Gastroesophageal sphincter (tissue), 4 donors: ENCODE data around the gene GLI2. TPM values are rescaled to one million over a fixed set of nuclear protein-coding genes. Genes with fewer than 3 reads are reported as not detected.

Experiments
- ATAC-seq: fragments of 150-250 bp; one replicate; pipeline ENCODE4 v1.9.1; 2016; ENCODE audit warnings: mild to moderate bottlenecking, moderate library complexity
- H3K27ac ChIP-seq, 4 donors: fragments of 200-600 bp; sonication (generic) in 3 of 4; 1 replicate in 3 of 4; 2 replicates in 1 of 4; pipeline ENCODE4 v1.5.1; 2016 to 2019
- H3K27me3 ChIP-seq: fragments of 200-600 bp; sonication (generic); one replicate; pipeline ENCODE4 v1.5.1; 2019
- H3K36me3 ChIP-seq, 2 donors: fragments of 200-600 bp; sonication (generic); one replicate each; pipeline ENCODE4 v1.5.1; 2019; ENCODE audit warnings: control low read depth in 1 of 2
- H3K4me1 ChIP-seq, 3 donors: fragments of 200-600 bp; sonication (generic); 1 replicate in 2 of 3; 2 replicates in 1 of 3; pipeline ENCODE4 v1.5.1; 2016 to 2019; ENCODE audit warnings: control low read depth in 2 of 3
- H3K4me3 ChIP-seq, 2 donors: fragments of 200-600 bp; sonication (generic); one replicate each; pipeline ENCODE4 v1.5.1; 2019; ENCODE audit warnings: mild to moderate bottlenecking in 1 of 2, moderate library complexity in 1 of 2
- H3K9me3 ChIP-seq, 3 donors: fragments of 200-600 bp; sonication (generic); one replicate each; pipeline ENCODE4 v1.5.1; 2017 to 2019; ENCODE audit warnings: control low read depth in 2 of 3
- CTCF ChIP-seq, 4 experiments: fragments of 200-600 bp in 2 of 4; fragments of 450-650 bp in 2 of 4; sonication (generic) in 1 of 4; IDR thresholded peaks; one replicate each; pipeline ENCODE4 v1.5.1; 2017 to 2019; ENCODE audit warnings: antibody characterized with exemption in 4 of 4, mild to moderate bottlenecking in 2 of 4, moderate library complexity in 2 of 4
- EP300 ChIP-seq: sonication (generic); formaldehyde crosslinking; IDR thresholded peaks from one replicate; pipeline ENCODE4 v1.6.1; 2017; ENCODE audit warnings: antibody characterized with exemption, mild to moderate bottlenecking
- POLR2A ChIP-seq, 2 donors: fragments of 450-650 bp; IDR thresholded peaks; one replicate each; pipeline ENCODE4 v1.6.1; 2017; ENCODE audit warnings: antibody characterized with exemption in 2 of 2, mild to moderate bottlenecking in 2 of 2, moderate library complexity in 1 of 2
- POLR2AphosphoS5 ChIP-seq: sonication (generic); formaldehyde crosslinking; IDR thresholded peaks from one replicate; pipeline ENCODE4 v1.6.1; 2017; ENCODE audit warnings: antibody characterized with exemption
- WGBS, 2 donors: methylation state at CpG; one replicate each; pipeline ENCODE4 v1.1.5; 2018; ENCODE audit warnings: low coverage in 1 of 2; 5-methylcytosine and 5-hydroxymethylcytosine counted together
- total RNA-seq, 4 donors: library from RNA; depleted of rRNA; stranded (reverse); fragments of >200 nt; gene quantifications; one replicate each; pipeline ENCODE4 v1.1.0, GENCODE V29; 2016

Gene GLI2
- total RNA-seq, 4 donors from 2014 or later: 6.3 to 22.3 (median 11.0) TPM

- H3K27me3 ChIP-seq: peaks cover 25% of the 10 kb centered on the region
- no peaks in the 10 kb centered on the region for H3K36me3 ChIP-seq
- peaks cover 2 to 76% (median 15%) of the 10 kb centered on the region in 3 donors for H3K4me1 ChIP-seq
- peak overlapping the region; percentile 42 to 76 for H3K4me3 ChIP-seq
- 8 to 18% methylated on average over 8 to 10 of the region's 40 CpGs for WGBS, 2 donors
- ATAC-seq: no peak
- H3K27ac ChIP-seq: peak overlapping the region; percentile 57 to 95 (median 94)
- no peak for TF ChIP-seq POLR2AphosphoS5
- H3K9me3 ChIP-seq: no peaks in the 10 kb centered on the region
These were observed 577 bp upstream of the GLI2 start for GRCh38 chr2:120734930-120735651.

- WGBS, 2 donors: no CpG with 5 or more reads among the region's 38 CpGs
- peaks cover 2 to 85% (median 21%) of the 10 kb centered on the region in 3 donors for H3K4me1 ChIP-seq
- H3K9me3 ChIP-seq: no peaks in the 10 kb centered on the region
- H3K27me3 ChIP-seq: peaks cover 32% of the 10 kb centered on the region
- peak overlapping the region; percentile 57 to 95 (median 94) for H3K27ac ChIP-seq
- TF ChIP-seq POLR2AphosphoS5 (no peak), CTCF (IDR thresholded peaks at IDR 0.05) (no peak), EP300 (no peak), POLR2A (IDR thresholded peaks at IDR 0.05) (no peak)
- peak; percentile 15 for ATAC-seq
- no peaks in the 10 kb centered on the region for H3K36me3 ChIP-seq
- H3K4me3 ChIP-seq: peak overlapping the region; percentile 42 to 76
These were observed 545 bp downstream of the GLI2 start for GRCh38 chr2:120736202-120736623.

- H3K4me1 ChIP-seq: peaks cover 2 to 90% (median 22%) of the 10 kb centered on the region in 3 donors
- WGBS, 2 donors: 2 to 3% methylated on average over 7 to 9 of the region's 48 CpGs
- H3K36me3 ChIP-seq: no peaks in the 10 kb centered on the region
- peaks cover 37% of the 10 kb centered on the region for H3K27me3 ChIP-seq
- no peaks in the 10 kb centered on the region for H3K9me3 ChIP-seq
- H3K4me3 ChIP-seq: peak overlapping the region; percentile 42 to 76
- no peak for TF ChIP-seq POLR2A (IDR thresholded peaks at IDR 0.05)
- TF ChIP-seq EP300: no peak
- TF ChIP-seq POLR2AphosphoS5: no peak
- no peak for TF ChIP-seq CTCF (IDR thresholded peaks at IDR 0.05)
- H3K27ac ChIP-seq: peak overlapping the region; percentile 57 to 95 (median 94)
- peak; percentile 70 for ATAC-seq
These were observed 1.1 kb downstream of the GLI2 start for GRCh38 chr2:120736624-120737339.

- no peak for ATAC-seq
- TF ChIP-seq EP300 (no peak), CTCF (IDR thresholded peaks at IDR 0.05) (no peak), POLR2A (IDR thresholded peaks at IDR 0.05) (no peak), POLR2AphosphoS5 (no peak)
- Histone ChIP-seq H3K27me3 (peaks cover 44% of the 10 kb centered on the region), H3K27ac (peak overlapping the region; percentile 57 to 95 (median 94)), H3K4me3 (peak overlapping the region; percentile 42 to 76), H3K36me3 (no peaks in the 10 kb centered on the region), H3K9me3 (no peaks in the 10 kb centered on the region), H3K4me1 (peaks cover 2 to 93% (median 22%) of the 10 kb centered on the region in 3 donors)
- WGBS, 2 donors: 6 to 8% methylated on average over 8 to 16 of the region's 37 CpGs
These were observed 1.9 kb downstream of the GLI2 start for GRCh38 chr2:120737340-120738101.

- no peak for ATAC-seq
- Histone ChIP-seq H3K4me3 (peak overlapping the region; percentile 42 to 76), H3K27ac (peak overlapping the region in 3 of 4 donors; percentile 94 to 95 (median 95)), H3K9me3 (no peaks in the 10 kb centered on the region), H3K36me3 (no peaks in the 10 kb centered on the region), H3K4me1 (peaks cover under 1 to 87% (median 20%) of the 10 kb centered on the region in 3 donors), H3K27me3 (peaks cover 47% of the 10 kb centered on the region)
- WGBS, 2 donors: 61 to 78% methylated on average over 6 to 7 of the region's 7 CpGs
- TF ChIP-seq POLR2AphosphoS5: no peak
- TF ChIP-seq POLR2A (IDR thresholded peaks at IDR 0.05): no peak
- TF ChIP-seq CTCF (IDR thresholded peaks at IDR 0.05): no peak
- TF ChIP-seq EP300: no peak
These were observed 2.4 kb downstream of the GLI2 start for GRCh38 chr2:120738117-120738516.
